NT2/D1 (cell line): ENCODE measurements around the gene ACO1.

Experiments
- SUZ12 ChIP-seq: IDR thresholded peaks from 2 replicates; pipeline ENCODE4 v1.6.1; 2011; ENCODE audit not compliant: insufficient read length, insufficient read depth; ENCODE audit errors: extremely low read depth
- YY1 ChIP-seq: IDR thresholded peaks from 2 replicates; pipeline ENCODE4 v1.6.1; 2011; ENCODE audit not compliant: insufficient read length, insufficient read depth
- ZNF274 ChIP-seq: IDR thresholded peaks from 2 replicates; pipeline ENCODE4 v1.6.1; 2011; ENCODE audit warnings: mild to moderate bottlenecking, low read depth, low read length

- TF ChIP-seq YY1: no peak
- TF ChIP-seq ZNF274: no peak
- no peak for TF ChIP-seq SUZ12
Measured at GRCh38 chr9:32404402-32404801, 20.0 kb downstream of the ACO1 start.
